Measurements from ENCODE around the gene BCKDHB.
A peak's percentile ranks its signal among the peaks of the same experiment; 100 is the strongest.
"Not testable (repeated sequence)": the region's sequence is repeated elsewhere in the genome, so short reads cannot be mapped to it uniquely, and the experiment has no call there.

Gene BCKDHB

GRCh38 chr6:80106418-80107235 lies at the start of gene BCKDHB:
Gene BCKDHB (plus strand): TSS chr6:80106671. CDS start chr6:80106694, 23 bp downstream.
- DNase-seq (ENCODE audit: low read depth in 3 of 3, low spot score in 1 of 3), result peak; percentile 91 to 94 (median 94)

GRCh38 chr6:80060774-80061173 lies 45.7 kb upstream of the BCKDHB start:
- no peak for DNase-seq (ENCODE audit: low read depth in 3 of 3, low spot score in 1 of 3)

- not testable (repeated sequence) for DNase-seq (ENCODE audit: low read depth in 3 of 3, low spot score in 1 of 3)
Observed at GRCh38 chr6:80068146-80068545, 38.3 kb upstream of the BCKDHB start.

GRCh38 chr6:80070431-80070830 lies 36.0 kb upstream of the BCKDHB start:
- not testable (repeated sequence) for DNase-seq (ENCODE audit: low read depth in 3 of 3, low spot score in 1 of 3)

- no peak for DNase-seq (ENCODE audit: low read depth in 3 of 3, low spot score in 1 of 3)
Observed at GRCh38 chr6:80077067-80077466, 29.4 kb upstream of the BCKDHB start.

GRCh38 chr6:80088637-80089036 lies 17.8 kb upstream of the BCKDHB start:
- no peak for DNase-seq (ENCODE audit: low read depth in 3 of 3, low spot score in 1 of 3)

GRCh38 chr6:80091506-80091905 lies 15.0 kb upstream of the BCKDHB start:
- DNase-seq (ENCODE audit: low read depth in 3 of 3, low spot score in 1 of 3), result no peak

- DNase-seq (ENCODE audit: low read depth in 3 of 3, low spot score in 1 of 3), result no peak
Observed at GRCh38 chr6:80094017-80094416, 12.5 kb upstream of the BCKDHB start.

DNA sequence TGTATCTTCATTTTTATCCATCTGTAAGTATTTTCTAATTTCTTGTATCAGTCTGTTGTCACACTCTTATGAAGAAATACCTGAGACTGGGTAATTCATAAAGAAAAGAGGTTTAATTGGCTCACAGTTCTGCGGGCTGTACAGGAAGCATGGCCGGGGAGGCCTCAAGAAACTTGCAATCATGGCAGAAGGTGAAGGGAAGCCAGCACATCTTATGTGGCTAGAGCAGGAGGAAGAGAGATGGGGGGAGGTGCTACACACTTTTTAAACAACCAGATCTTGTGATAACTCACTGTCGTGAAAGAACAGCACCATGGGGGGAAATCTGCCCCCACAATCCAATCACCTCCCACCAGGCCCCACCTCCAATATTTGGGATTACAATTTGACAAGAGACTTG lies 10.9 kb upstream of the BCKDHB start:
- DNase-seq (ENCODE audit: low read depth in 3 of 3, low spot score in 1 of 3), result no peak

- no peak for DNase-seq (ENCODE audit: low read depth in 3 of 3, low spot score in 1 of 3)
Observed at GRCh38 chr6:80098392-80098791, 8.1 kb upstream of the BCKDHB start.

GRCh38 chr6:80104520-80104919 lies 2.0 kb upstream of the BCKDHB start:
- DNase-seq (ENCODE audit: low read depth in 3 of 3, low spot score in 1 of 3), result no peak

DNA sequence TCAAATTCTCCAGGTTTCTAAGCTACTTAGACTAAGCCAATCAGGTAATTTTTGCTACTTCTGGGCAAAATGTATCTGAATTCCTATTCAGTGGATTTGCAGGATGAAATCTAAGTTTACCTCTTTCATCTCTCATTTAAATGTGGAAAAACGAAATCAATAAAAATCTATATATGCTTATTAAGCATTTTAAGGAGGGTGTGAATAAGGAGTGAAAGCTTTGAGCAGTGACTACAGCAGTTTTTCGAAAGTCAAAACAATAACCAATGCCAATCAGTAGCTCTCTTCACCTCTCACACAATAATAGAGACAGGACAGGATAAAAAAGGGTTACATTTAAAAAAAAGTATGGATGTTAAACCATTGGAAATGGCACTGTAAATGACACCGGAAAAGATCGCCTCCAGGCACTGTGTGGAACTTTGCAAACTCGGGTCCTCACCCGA lies 476 bp upstream of the BCKDHB start:
- DNase-seq (ENCODE audit: low read depth in 3 of 3, low spot score in 1 of 3), result no peak

GRCh38 chr6:80122576-80122975 lies 16.1 kb downstream of the BCKDHB start:
- not testable (repeated sequence) for DNase-seq (ENCODE audit: low read depth in 3 of 3, low spot score in 1 of 3)

GRCh38 chr6:80126657-80127345 lies 20.3 kb downstream of the BCKDHB start:
- DNase-seq (ENCODE audit: low read depth in 3 of 3, low spot score in 1 of 3), result no peak

GRCh38 chr6:80129485-80129884 lies 23.0 kb downstream of the BCKDHB start:
- no peak for DNase-seq (ENCODE audit: low read depth in 3 of 3, low spot score in 1 of 3)

GRCh38 chr6:80133020-80133419 lies 26.5 kb downstream of the BCKDHB start:
- no peak for DNase-seq (ENCODE audit: low read depth in 3 of 3, low spot score in 1 of 3)

DNA sequence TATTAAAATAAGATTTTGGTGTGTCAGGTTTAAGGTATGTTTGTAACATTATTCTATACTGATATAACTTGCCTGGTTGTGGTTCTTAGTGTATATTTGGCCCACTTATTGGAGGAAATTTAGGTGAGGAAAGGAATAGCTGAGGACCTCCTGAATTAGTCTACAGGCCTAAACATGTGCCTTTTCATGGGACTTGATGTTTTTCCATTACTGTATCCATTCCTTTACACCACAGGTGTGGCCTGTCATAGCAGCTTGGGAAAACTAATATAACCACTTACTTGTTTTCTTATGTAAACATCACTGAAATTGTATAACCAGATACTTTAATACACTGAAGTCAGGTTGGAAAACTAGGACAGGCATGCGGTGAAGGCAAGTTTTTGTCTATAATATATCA lies 27.6 kb downstream of the BCKDHB start:
- DNase-seq (ENCODE audit: low read depth in 3 of 3, low spot score in 1 of 3), result no peak

- no peak for DNase-seq (ENCODE audit: low read depth in 3 of 3, low spot score in 1 of 3)
Observed at GRCh38 chr6:80142586-80142985, 36.1 kb downstream of the BCKDHB start.

DNA sequence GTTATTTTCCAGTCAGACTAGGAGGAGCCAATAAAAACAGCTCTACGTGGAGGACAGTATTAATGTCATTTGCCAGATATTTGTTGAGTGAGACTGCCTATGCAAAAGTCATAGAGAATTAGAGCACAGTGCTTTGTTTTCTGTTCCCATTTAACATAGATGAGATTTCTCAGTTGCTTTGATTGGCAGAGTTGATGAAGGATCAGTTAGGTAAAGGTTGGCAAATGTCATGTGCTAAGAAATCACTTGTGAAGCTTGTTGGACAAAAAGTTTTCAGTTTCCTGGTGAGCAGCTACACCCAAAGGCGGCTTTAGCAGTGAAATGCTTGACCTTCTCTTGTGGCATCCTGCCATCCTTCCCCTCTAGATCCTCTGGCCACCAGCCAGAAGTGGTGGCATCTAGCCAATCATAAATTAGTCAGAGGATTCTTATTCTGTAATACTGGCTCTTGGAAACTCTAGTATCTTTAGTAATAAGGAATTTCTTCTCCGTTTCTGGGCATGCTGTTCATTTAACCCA lies 37.0 kb downstream of the BCKDHB start:
- DNase-seq (ENCODE audit: low read depth in 3 of 3, low spot score in 1 of 3), result no peak

DNA sequence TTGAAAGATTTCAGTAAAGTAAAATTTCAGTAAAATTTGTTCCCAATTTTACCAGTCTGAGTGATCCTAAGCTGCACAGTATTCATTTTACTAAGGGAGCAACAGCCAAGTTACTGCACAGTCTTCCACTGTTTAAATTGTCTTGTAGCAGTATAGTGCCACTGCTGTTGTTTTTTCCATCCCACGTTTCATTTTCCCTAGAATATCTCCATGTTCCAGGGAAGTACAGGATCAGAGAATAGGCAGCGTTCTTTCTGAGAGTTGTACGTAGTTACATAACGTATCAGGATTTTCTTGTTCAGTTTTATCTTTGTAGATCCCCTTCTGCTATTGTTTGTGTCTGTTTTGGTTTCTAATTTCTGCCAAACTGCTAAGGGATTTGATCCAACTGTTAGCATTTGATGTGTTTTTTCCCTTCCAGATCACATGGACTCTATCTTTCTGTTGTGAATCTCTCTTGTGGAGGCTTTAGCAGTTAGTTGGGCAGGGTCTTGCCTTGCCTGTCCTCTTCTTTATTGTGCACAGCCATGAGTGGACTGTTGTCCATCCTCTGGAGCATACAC lies 38.4 kb downstream of the BCKDHB start:
- no peak for DNase-seq (ENCODE audit: low read depth in 3 of 3, low spot score in 1 of 3)

GRCh38 chr6:80145509-80145908 lies 39.0 kb downstream of the BCKDHB start:
- no peak for DNase-seq (ENCODE audit: low read depth in 3 of 3, low spot score in 1 of 3)

DNA sequence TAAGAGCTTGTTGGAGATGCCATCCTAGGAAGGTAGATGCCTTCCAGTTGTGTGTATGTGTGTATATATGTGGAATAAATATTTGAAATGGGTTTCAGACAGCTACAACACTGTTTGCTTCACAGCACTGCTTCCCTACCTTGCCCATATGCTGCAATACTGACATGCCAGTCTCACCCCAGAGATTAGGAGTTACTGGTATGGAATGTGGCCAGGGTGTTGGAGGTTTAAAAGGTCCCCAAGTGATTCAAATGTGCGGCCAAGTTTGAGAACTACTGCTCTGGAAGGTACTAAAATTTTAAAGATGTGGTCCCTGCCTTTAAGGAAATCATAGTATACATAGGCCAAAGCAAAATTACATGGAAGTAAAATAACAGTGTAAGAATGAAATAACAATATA lies 39.5 kb downstream of the BCKDHB start:
- DNase-seq (ENCODE audit: low read depth in 3 of 3, low spot score in 1 of 3), result no peak

All from stimulated activated CD4-positive, alpha-beta T cell treated with anti-CD3 and anti-CD28 coated beads, TNF-alpha, amount 100 ng/mL, for 1 hour (primary cell).